ENCODE results near the gene HELZ2.

The HELZ2 gene

DNA sequence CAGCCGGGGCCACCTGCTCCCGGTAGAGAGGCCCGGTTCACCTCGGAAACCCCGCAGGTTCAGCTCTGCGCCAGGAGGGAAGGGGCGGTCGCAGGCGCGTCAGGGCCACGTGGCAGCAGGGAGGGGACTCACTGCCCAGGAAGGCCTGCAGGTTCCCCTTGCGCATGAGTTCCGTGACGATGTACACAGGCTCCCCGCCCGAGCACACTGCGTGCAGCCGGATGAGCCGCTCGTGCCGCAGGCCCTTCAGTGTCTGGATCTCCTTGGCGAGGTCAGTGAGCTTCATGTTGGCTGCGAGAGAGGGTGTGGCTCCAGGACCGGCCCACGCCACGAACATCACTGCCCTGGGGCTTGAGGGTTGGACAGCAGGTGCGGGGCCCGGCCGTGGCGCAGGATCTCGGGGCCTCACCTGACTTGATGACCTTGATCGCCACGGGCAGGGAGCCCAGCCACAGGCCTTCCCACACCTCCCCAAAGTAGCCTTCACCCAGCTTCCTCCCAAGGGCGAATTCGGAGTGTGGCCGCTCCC is 31.9 kb downstream of the HELZ2 start:
- Histone ChIP-seq H3K4me2 (ENCODE audit: low read depth, low read length, poor library complexity, severe bottlenecking) (no peak overlapping the region), H3K9me3 (ENCODE audit: insufficient read depth, low read depth, low read length) (no peaks in the 10 kb centered on the region), H4K20me1 (ENCODE audit: insufficient read depth, low read length, poor library complexity, severe bottlenecking) (no peaks in the 10 kb centered on the region), H3K79me2 (ENCODE audit: insufficient read depth, low read length) (no peaks in the 10 kb centered on the region), H3K4me3 (ENCODE audit: low read length, poor library complexity, severe bottlenecking) (no peak overlapping the region), H3K27me3 (ENCODE audit: insufficient read depth, low read length, poor library complexity, severe bottlenecking) (no peaks in the 10 kb centered on the region), H3K4me1 (ENCODE audit: insufficient read depth, low read length, poor library complexity, severe bottlenecking) (peaks cover 10% of the 10 kb centered on the region), H3F3A (ENCODE audit: low read depth) (no peaks in the 10 kb centered on the region), H3K36me3 (ENCODE audit: insufficient read depth, low read length) (no peaks in the 10 kb centered on the region), H2AFZ (ENCODE audit: low read length) (no peak overlapping the region), H3K9ac (ENCODE audit: low read depth, low read length, poor library complexity, severe bottlenecking) (no peak overlapping the region), H3K9me2 (replicated peaks; ENCODE audit: low read depth, low read length) (no peaks in the 10 kb centered on the region)
- TF ChIP-seq EZH2phosphoT487 (IDR thresholded peaks at IDR 0.05; ENCODE audit: borderline replicate concordance) = no peak
- TF ChIP-seq, protein P1, sequence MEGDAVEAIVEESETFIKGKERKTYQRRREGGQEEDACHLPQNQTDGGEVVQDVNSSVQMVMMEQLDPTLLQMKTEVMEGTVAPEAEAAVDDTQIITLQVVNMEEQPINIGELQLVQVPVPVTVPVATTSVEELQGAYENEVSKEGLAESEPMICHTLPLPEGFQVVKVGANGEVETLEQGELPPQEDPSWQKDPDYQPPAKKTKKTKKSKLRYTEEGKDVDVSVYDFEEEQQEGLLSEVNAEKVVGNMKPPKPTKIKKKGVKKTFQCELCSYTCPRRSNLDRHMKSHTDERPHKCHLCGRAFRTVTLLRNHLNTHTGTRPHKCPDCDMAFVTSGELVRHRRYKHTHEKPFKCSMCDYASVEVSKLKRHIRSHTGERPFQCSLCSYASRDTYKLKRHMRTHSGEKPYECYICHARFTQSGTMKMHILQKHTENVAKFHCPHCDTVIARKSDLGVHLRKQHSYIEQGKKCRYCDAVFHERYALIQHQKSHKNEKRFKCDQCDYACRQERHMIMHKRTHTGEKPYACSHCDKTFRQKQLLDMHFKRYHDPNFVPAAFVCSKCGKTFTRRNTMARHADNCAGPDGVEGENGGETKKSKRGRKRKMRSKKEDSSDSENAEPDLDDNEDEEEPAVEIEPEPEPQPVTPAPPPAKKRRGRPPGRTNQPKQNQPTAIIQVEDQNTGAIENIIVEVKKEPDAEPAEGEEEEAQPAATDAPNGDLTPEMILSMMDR (conservative IDR thresholded peaks at IDR 0.05; ENCODE audit: low read length) = no peak

DNA sequence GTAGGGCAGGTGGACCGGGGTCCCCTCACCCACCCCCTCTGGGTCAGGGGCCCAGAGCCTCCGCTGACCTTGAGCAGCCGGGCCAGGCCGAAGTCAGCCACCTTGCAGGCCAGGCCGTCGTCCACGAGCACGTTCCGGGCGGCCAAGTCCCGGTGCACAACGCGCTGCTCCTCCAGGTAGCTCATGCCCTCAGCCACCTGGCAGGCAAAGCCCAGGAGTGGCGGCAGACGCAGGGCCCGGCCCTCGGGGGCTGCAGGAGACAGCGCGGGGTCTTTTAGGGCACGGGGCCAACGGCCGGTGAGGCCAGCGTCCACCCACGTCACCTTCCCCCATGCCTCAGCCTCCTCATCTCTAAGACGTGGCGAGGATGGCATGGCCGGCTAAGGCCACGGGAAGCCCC is 32.7 kb downstream of the HELZ2 start:
- Histone ChIP-seq H2AFZ (ENCODE audit: low read length) (no peak overlapping the region), H3K79me2 (ENCODE audit: insufficient read depth, low read length) (no peaks in the 10 kb centered on the region), H3F3A (ENCODE audit: low read depth) (no peaks in the 10 kb centered on the region), H3K9me2 (replicated peaks; ENCODE audit: low read depth, low read length) (no peaks in the 10 kb centered on the region), H3K9me3 (ENCODE audit: insufficient read depth, low read depth, low read length) (no peaks in the 10 kb centered on the region), H3K27me3 (ENCODE audit: insufficient read depth, low read length, poor library complexity, severe bottlenecking) (no peaks in the 10 kb centered on the region), H3K36me3 (ENCODE audit: insufficient read depth, low read length) (no peaks in the 10 kb centered on the region), H3K4me2 (ENCODE audit: low read depth, low read length, poor library complexity, severe bottlenecking) (no peak overlapping the region), H4K20me1 (ENCODE audit: insufficient read depth, low read length, poor library complexity, severe bottlenecking) (no peaks in the 10 kb centered on the region), H3K4me3 (ENCODE audit: low read length, poor library complexity, severe bottlenecking) (no peak overlapping the region), H3K9ac (ENCODE audit: low read depth, low read length, poor library complexity, severe bottlenecking) (no peak overlapping the region), H3K4me1 (ENCODE audit: insufficient read depth, low read length, poor library complexity, severe bottlenecking) (peaks cover 12% of the 10 kb centered on the region)
- TF ChIP-seq EZH2phosphoT487 (IDR thresholded peaks at IDR 0.05; ENCODE audit: borderline replicate concordance) = no peak
- TF ChIP-seq, protein P1 (conservative IDR thresholded peaks at IDR 0.05; ENCODE audit: low read length) = no peak

DNA sequence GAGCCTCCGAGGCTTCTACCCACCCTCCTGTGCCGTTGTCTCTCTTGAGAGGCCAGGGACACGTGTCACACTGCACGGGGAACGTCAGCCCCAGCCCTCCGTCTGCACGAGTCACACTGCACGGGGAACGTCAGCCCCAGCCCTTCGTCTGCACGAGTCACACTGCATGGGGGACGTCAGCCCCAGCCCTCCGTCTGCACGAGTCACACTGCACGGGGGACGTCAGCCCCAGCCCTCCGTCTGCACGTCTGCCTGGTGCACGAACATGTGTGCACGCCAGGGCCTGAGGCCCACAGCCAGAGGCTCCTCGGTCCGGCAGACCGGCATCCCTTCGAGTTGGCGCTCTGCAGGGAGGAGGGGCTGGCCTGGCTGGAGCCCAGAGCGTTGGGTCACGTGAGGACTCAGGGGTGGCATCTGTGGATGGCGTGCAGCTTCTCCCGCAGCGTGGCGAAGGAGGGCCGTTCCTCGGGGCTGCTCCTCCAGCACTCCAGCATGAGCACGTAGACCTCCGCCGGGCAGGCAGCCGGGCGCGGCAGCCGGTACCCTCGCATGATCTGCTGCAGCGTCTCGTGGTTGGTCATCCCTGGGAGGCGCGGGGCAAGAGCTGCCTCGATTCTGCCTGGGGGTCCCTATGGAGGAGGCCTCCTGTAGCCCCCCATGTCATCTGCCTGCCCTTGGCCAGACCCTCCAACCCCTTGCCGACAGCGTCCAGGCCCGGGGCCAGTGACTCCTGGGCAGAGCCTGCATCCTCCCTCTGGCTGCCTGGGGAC is 33.4 kb downstream of the HELZ2 start:
- Histone ChIP-seq H3K9me2 (replicated peaks; ENCODE audit: low read depth, low read length) (no peaks in the 10 kb centered on the region), H4K20me1 (ENCODE audit: insufficient read depth, low read length, poor library complexity, severe bottlenecking) (no peaks in the 10 kb centered on the region), H3K9ac (ENCODE audit: low read depth, low read length, poor library complexity, severe bottlenecking) (no peak overlapping the region), H3K27me3 (ENCODE audit: insufficient read depth, low read length, poor library complexity, severe bottlenecking) (no peaks in the 10 kb centered on the region), H3K36me3 (ENCODE audit: insufficient read depth, low read length) (no peaks in the 10 kb centered on the region), H3K79me2 (ENCODE audit: insufficient read depth, low read length) (no peaks in the 10 kb centered on the region), H2AFZ (ENCODE audit: low read length) (no peak overlapping the region), H3K4me2 (ENCODE audit: low read depth, low read length, poor library complexity, severe bottlenecking) (no peak overlapping the region), H3F3A (ENCODE audit: low read depth) (no peaks in the 10 kb centered on the region), H3K4me1 (ENCODE audit: insufficient read depth, low read length, poor library complexity, severe bottlenecking) (peaks cover 12% of the 10 kb centered on the region), H3K9me3 (ENCODE audit: insufficient read depth, low read depth, low read length) (no peaks in the 10 kb centered on the region), H3K4me3 (ENCODE audit: low read length, poor library complexity, severe bottlenecking) (no peak overlapping the region)
- no peak for TF ChIP-seq EZH2phosphoT487 (IDR thresholded peaks at IDR 0.05; ENCODE audit: borderline replicate concordance)
- TF ChIP-seq, protein P1 (conservative IDR thresholded peaks at IDR 0.05; ENCODE audit: low read length) = no peak

Measured in Loucy (cell line).